Activated CD8-positive, alpha-beta T cell treated with anti-CD3 and anti-CD28 coated beads, Interleukin-2, amount 10 ng/mL, durations not matched to agents 7 days and 5 days (primary cell): ENCODE data around the gene MTFR1L. TPM values are rescaled to one million over a fixed set of nuclear protein-coding genes. Genes with fewer than 3 reads are reported as not detected.

Source experiments
- ATAC-seq: fragments of 150-1000 bp; cut with Tn5 transposase; one replicate; pipeline ENCODE4 v1.10.0; 2021; ENCODE audit warnings: moderate library complexity
- CTCF ChIA-PET: fragments of 350-600 bp; sonication (Branson Sonifier 250); formaldehyde crosslinking; loops from one replicate; lab custom pipeline; 2021; ENCODE audit warnings: antibody characterized with exemption; lab: Charles Lee
- POLR2A ChIA-PET: fragments of 350-600 bp; sonication (Branson Sonifier 250); formaldehyde crosslinking; loops from one replicate; lab custom pipeline; 2021; ENCODE audit warnings: antibody characterized with exemption; lab: Charles Lee
- DNase-seq: peaks from one replicate; pipeline ENCODE4 v3.0.0-alpha.2; 2020
- H3K27ac Mint-ChIP-seq: one replicate; pipeline ENCODE4 v1.8.0; 2021; ENCODE audit warnings: mild to moderate bottlenecking, mixed read lengths
- H3K27me3 Mint-ChIP-seq: one replicate; pipeline ENCODE4 v1.8.0; 2021; ENCODE audit warnings: low read depth, mixed read lengths
- H3K36me3 Mint-ChIP-seq: one replicate; pipeline ENCODE4 v1.8.0; 2021; ENCODE audit warnings: low read depth, mixed read lengths
- H3K4me1 Mint-ChIP-seq: one replicate; pipeline ENCODE4 v1.8.0; 2021; ENCODE audit warnings: low read depth, mixed read lengths
- H3K4me3 Mint-ChIP-seq: one replicate; pipeline ENCODE4 v1.8.0; 2021; ENCODE audit warnings: mild to moderate bottlenecking, mixed read lengths
- H3K9me3 Mint-ChIP-seq: one replicate; pipeline ENCODE4 v1.8.0; 2022; ENCODE audit warnings: mixed read lengths; ENCODE audit not compliant: insufficient read depth
- total RNA-seq, 2 experiments: library from RNA; stranded (reverse); gene quantifications; one replicate each; pipeline ENCODE4 v1.2.3, GENCODE V29; 2021

Gene MTFR1L
- total RNA-seq, 2 experiments from 2014 or later = 26.2 to 26.7 TPM

DNA sequence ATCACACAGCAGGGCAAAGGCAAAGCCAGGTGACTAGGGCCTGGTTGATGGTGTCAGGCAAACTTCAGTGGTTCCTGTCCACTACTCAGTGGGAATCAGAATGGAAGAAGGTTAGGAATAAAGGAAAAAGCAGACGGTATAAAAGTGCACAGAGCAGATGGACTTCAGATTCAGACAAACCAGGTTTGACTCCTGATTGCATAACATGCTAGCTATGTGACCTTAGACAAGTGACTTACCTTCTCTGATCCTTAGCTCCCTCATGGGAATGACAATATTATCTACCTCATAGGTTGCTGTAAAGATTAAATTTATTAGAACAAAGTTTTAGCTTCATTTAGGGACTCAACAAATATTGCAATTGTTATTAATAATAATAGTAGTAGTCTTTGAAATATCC is 50.9 kb downstream of the MTFR1L start:
- H3K36me3 Mint-ChIP-seq = no peaks in the 10 kb centered on the region
- CTCF ChIA-PET = interaction anchor here (1.1 kb wide), 1 partner anchor 8 kb away, joined by 3 read pairs; no protein-coding TSS in a partner anchor
- POLR2A ChIA-PET = no interaction called here
- no peak overlapping the region for H3K27ac Mint-ChIP-seq
- DNase-seq (no peak), ATAC-seq (no peak)
- H3K27me3 Mint-ChIP-seq = no peaks in the 10 kb centered on the region
- no peaks in the 10 kb centered on the region for H3K9me3 Mint-ChIP-seq
- H3K4me3 Mint-ChIP-seq = no peak overlapping the region
- H3K4me1 Mint-ChIP-seq = peaks cover 8% of the 10 kb centered on the region

DNA sequence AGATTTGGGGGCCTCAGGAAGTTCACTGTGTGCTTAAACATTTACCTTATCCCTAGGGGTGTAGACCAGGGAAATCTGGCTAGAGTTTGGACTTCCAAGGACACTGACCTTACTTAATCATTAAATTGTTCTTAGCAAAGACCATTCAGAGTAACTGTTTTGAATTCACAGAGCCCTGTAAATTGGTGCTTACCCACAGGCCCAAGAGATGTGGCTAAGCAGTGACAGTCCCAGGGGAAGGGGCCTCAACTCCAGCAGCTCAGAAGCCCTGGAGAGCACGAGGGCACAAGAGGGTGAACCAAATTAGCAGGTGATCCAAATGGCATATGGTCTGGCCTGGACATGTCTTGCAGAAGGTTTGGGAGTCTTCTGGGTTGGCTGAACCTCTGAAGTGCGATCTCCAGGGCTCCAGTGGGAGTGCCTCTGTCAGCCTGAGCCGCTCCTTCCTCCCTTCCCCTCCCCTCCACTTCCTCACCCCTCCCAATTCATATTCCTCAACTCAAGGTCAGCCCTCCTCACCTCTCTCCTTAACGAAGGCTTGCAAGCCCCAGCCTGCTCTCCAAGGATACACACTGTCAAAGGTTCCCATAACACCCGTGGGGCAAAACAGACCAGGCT is 51.4 kb downstream of the MTFR1L start:
- Mint-ChIP-seq H3K9me3 (no peaks in the 10 kb centered on the region), H3K4me3 (no peak overlapping the region), H3K36me3 (no peaks in the 10 kb centered on the region), H3K27ac (no peak overlapping the region), H3K27me3 (peaks cover 3% of the 10 kb centered on the region), H3K4me1 (peaks cover 11% of the 10 kb centered on the region)
- ATAC-seq = no peak
- CTCF ChIA-PET = interaction anchor here (0.6 to 1.1 kb wide), 2 partner anchors 9 to 24 kb away, joined by 3 read pairs; no protein-coding TSS in a partner anchor
- POLR2A ChIA-PET = no interaction called here
- DNase-seq = no peak

DNA sequence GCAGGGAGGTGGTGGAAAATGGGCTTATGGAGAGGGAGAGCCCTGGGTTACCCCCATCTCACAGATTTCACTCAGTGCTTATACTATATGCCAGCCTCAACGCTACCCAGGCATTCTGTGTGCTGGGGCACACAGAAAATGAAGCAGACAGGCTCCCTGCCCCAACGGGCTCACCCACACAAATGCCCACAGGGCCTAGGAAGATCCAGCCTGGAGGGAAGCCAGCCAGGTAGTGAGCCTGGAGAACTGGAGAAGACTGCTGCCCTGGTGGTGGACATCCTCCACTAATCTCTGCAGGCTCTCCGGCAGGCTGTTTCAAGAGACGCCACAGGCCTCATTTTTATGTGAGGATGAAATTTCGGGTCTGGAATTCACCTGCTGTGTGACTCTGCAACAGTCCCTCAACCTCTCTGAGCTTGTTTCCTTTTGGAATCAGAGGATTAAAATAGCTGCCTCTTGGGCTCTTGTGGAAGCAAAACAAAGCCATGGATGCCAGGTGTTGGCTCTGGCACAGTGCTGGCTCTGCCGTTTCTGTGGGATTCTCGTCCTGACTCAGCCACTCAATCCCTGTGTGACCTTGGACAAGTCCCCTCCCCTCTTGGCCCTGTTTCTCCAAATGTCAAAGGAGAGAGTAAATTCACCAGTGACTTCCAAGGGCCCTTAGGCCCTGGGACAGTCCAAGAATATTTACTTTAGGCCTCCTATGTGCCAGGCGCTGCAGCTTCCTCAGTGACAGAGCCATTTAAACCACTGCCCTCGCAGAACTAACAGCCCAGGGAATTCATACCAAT is 52.1 kb downstream of the MTFR1L start:
- Mint-ChIP-seq H3K36me3 (no peaks in the 10 kb centered on the region), H3K4me3 (no peak overlapping the region), H3K9me3 (no peaks in the 10 kb centered on the region), H3K27me3 (peaks cover 10% of the 10 kb centered on the region), H3K27ac (no peak overlapping the region), H3K4me1 (peaks cover 11% of the 10 kb centered on the region)
- CTCF ChIA-PET = interaction anchor here (0.6 kb wide), 1 partner anchor 24 kb away, joined by 3 read pairs; no protein-coding TSS in a partner anchor
- POLR2A ChIA-PET = no interaction called here
- ATAC-seq = no peak
- DNase-seq = no peak

DNA sequence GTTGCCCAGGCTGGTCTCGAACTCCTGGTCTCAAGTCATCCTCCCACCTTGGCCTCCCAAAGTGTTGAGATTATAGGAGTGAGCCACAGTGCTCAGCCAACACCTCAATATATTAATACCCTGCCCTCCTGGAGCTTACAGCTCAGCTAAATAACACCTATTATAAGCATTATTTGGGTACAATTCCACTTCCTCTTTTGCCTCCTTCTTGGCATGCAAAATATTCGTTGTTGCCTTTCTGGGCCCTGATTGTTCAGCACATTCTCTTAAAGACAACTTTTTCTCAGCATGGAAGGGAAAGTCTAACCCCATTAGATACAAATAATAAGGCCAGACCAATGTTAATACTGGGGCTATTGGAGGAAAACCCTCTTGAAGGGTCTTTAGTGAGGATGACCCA is 53.0 kb downstream of the MTFR1L start:
- no peaks in the 10 kb centered on the region for H3K36me3 Mint-ChIP-seq
- no peaks in the 10 kb centered on the region for H3K9me3 Mint-ChIP-seq
- H3K4me1 Mint-ChIP-seq = peaks cover 11% of the 10 kb centered on the region
- no peak overlapping the region for H3K4me3 Mint-ChIP-seq
- peaks cover 14% of the 10 kb centered on the region for H3K27me3 Mint-ChIP-seq
- CTCF ChIA-PET = no interaction called here
- POLR2A ChIA-PET = no interaction called here
- no peak for ATAC-seq
- H3K27ac Mint-ChIP-seq = no peak overlapping the region
- DNase-seq = no peak

DNA sequence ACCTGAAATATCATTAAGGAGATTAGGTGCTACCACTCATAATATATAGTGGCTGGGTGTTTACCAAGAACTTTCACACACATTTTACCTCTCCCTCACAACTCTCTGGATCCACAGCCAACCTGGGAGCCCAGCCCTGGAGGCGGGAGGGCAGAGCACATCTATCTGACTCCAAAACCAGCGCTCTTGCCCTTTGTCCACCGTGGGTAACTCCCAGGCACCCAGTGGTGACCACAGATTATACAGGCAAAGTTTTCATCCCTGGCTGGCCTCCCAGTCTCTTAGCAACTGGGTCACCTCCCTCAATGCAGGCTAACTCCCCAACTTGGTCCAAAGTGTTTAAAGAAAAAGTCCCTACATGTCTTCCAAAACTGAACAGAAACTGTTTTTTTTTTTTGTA is 53.4 kb downstream of the MTFR1L start:
- DNase-seq (no peak), ATAC-seq (no peak)
- Mint-ChIP-seq H3K9me3 (no peaks in the 10 kb centered on the region), H3K4me1 (peaks cover 11% of the 10 kb centered on the region), H3K27ac (no peak overlapping the region), H3K36me3 (no peaks in the 10 kb centered on the region), H3K4me3 (no peak overlapping the region), H3K27me3 (peaks cover 14% of the 10 kb centered on the region)
- ChIA-PET CTCF (no interaction called here), POLR2A (no interaction called here)

DNA sequence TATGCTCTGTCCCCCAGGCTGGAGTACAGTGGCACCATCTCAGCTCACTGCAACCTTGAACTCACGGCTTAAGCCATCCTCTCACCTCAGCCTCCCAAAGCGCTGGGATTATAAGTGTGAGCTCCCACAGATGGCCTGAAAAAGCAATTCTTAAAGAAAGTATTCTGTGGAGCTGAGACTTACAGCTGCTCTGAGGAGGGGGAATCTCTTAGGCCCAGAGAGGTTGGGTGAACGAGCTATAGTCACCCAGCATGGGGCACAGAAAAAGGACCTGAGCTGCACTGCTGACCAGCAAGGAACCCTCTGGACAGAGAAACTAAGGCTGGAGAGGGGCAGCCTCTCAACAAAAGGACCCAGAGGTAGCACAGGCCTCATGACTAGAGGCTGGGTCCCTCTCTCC is 54.5 kb downstream of the MTFR1L start:
- H3K4me1 Mint-ChIP-seq = peaks cover 11% of the 10 kb centered on the region
- peak overlapping the region; percentile 79 for H3K4me3 Mint-ChIP-seq
- DNase-seq (no peak), ATAC-seq (no peak)
- ChIA-PET POLR2A (no interaction called here), CTCF (interaction anchor here (2.4 kb wide), 1 partner anchor 123 kb away, joined by 13 read pairs; the partner anchor contains the start of gene PAFAH2)
- no peaks in the 10 kb centered on the region for H3K36me3 Mint-ChIP-seq
- peaks cover 14% of the 10 kb centered on the region for H3K27me3 Mint-ChIP-seq
- H3K9me3 Mint-ChIP-seq = no peaks in the 10 kb centered on the region
- no peak overlapping the region for H3K27ac Mint-ChIP-seq

DNA sequence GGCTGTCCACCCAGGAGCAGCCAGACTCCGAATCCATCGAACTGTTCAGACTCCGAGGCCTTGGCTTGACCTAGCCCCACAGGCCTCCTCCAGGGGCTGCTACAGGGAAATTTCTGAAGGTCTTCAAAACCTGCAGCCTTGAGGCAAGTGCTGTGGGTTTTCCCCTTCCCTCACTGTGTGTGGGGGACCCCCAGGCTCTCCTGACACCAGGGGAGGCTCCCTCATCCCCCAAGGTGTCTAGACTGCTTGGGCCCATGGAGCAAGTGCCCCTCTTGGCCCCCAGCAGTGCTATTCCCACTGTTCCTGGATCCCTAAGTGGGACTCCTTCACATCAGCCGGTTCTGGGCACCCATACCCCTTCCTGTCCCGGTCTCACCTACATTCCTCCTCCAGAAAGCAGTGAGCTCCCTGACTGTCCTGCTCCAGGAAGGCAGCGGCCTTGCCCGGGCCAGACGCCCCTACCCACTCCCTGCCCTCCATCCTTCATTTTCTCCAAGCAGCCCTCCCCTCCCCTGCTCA is 54.9 kb downstream of the MTFR1L start:
- ChIA-PET POLR2A (interaction anchor here (1.3 kb wide), 2 partner anchors 21 to 53 kb away, joined by 3 to 5 read pairs; no protein-coding TSS in a partner anchor), CTCF (interaction anchor here (2.4 to 2.9 kb wide), 2 partner anchors 21 to 123 kb away, joined by 13 to 17 read pairs; partner anchors contain the start of gene PAFAH2)
- ATAC-seq = no peak
- DNase-seq = no peak
- H3K4me3 Mint-ChIP-seq = peak overlapping the region; percentile 79
- H3K36me3 Mint-ChIP-seq = no peaks in the 10 kb centered on the region
- H3K27ac Mint-ChIP-seq = peak overlapping the region; percentile 60
- H3K27me3 Mint-ChIP-seq = peaks cover 14% of the 10 kb centered on the region
- H3K9me3 Mint-ChIP-seq = no peaks in the 10 kb centered on the region
- peaks cover 11% of the 10 kb centered on the region for H3K4me1 Mint-ChIP-seq

DNA sequence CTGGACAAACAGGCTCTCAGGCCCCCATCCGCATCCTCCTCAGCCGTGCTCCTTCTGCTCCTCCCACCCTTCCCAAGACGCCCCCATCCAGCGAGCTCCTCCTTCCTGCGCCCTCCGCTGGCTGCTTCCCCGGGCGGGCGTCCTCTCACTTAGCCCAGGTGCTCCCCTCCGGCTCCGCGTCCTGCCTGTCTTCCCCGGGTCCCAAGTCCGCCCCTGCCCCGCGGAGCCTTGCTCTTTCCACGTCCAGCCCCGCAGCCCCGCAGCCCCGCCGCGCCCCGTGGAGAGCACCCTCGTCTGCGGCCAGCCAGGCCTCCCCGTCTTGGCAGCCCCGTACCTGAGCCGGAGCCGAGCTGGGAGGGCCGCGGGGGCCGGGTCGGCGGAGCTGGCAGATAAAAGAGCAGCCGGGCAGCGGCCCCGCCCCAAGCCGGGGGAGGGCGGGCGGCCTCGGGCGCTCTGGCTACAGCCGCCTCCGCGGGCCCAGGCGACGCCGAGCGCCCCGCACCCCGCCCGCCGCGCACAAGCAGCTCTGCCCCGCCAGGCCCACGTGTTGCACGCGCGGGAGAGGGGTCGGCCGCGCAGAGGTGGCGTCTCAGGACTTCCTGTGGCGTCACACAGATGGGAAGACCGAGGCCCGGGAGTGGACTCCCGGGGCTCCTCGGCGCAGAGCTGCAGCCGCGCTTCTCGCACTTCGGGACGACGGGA is 55.6 kb downstream of the MTFR1L start, which contains the start of gene PAQR7:
Gene PAQR7 (minus strand): TSS at position 555 of the 702 bp plus-strand sequence. CDS start 11,869 bp downstream, outside the sequence.
- Mint-ChIP-seq H3K36me3 (no peaks in the 10 kb centered on the region), H3K27ac (peak within 1 kb of the TSS; percentile 60), H3K4me3 (peak within 1 kb of the TSS; percentile 79), H3K9me3 (no peaks in the 10 kb centered on the region), H3K4me1 (peaks cover 11% of the 10 kb centered on the region), H3K27me3 (peaks cover 14% of the 10 kb centered on the region)
- ChIA-PET POLR2A (interaction anchor here (1.3 kb wide), 2 partner anchors 20 to 54 kb away, joined by 3 to 5 read pairs; no protein-coding TSS in a partner anchor), CTCF (interaction anchor here (2.4 to 2.9 kb wide), 2 partner anchors 20 to 122 kb away, joined by 13 to 17 read pairs; partner anchors contain the start of gene PAFAH2)
- peak; percentile 64 for DNase-seq
- peak; percentile 93 for ATAC-seq

DNA sequence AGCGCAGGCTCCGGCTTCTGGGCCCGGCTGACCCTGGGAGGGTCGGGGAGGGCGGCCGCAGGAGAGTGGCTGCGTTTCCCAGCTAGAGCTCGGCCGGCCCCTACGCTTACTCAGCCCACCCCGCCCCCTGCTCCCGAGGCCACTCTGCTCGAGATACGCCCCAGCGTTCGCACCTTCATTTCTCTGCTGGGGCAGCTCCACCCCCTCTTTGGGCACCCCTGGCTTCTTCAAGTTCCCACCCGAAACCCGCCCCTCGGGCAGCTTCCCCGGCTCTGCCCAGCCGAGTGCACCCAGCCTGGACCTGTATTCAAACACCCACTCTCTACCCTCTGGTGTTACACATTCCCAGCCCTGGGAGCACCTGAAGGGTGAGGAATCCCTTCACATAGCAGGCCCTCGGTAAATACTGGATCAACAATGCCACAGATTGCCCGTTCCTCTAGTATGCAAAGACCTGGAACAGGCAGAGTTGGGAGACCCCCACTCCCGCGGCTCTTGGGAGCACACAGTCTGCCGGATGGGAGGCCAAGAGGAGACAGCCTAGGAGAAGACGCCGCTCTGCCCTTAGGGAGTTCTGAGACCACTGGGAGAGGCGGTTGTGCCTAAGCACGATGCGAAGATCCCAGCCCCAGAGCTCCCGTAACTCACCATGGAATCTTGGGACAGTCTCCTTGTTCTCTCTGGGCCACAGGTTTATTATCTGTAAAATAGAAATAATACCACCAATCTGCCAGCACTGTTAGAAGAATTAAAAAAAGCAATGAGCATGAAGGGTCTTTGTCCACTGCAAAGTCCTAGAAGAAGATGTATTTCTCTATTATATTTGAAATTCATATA is 56.3 kb downstream of the MTFR1L start:
- no peak overlapping the region for H3K27ac Mint-ChIP-seq

DNA sequence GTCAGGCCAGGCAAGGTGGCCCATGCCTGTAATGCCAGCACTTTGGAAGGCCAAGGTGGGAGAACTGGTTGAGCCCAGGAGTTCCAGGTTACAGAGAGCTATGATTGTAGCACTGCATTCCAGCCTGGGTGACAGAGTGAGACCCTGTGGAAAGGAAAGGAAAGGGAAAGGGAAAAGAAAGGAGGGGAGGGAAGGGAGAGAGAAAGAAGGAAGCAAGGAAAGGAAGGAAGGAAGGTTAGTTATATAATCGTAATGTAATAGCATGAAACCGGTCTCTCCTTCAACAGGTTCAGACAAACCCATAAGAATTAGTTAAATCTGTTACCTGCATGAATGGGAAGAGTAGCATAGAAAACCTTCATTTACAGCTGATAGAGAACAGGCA is 56.9 kb downstream of the MTFR1L start:
- no peak overlapping the region for H3K4me3 Mint-ChIP-seq
- DNase-seq (no peak), ATAC-seq (no peak)
- peaks cover 14% of the 10 kb centered on the region for H3K27me3 Mint-ChIP-seq
- CTCF ChIA-PET = interaction anchor here (2.9 kb wide), 1 partner anchor 19 kb away, joined by 17 read pairs; no protein-coding TSS in a partner anchor
- no peak overlapping the region for H3K27ac Mint-ChIP-seq
- POLR2A ChIA-PET = no interaction called here
- peaks cover 11% of the 10 kb centered on the region for H3K4me1 Mint-ChIP-seq
- no peaks in the 10 kb centered on the region for H3K9me3 Mint-ChIP-seq
- no peaks in the 10 kb centered on the region for H3K36me3 Mint-ChIP-seq

More for the DNA sequence above, 56.3 kb downstream of the MTFR1L start:
- Mint-ChIP-seq H3K4me3 (peak overlapping the region; percentile 67), H3K4me1 (peaks cover 11% of the 10 kb centered on the region), H3K27me3 (peaks cover 14% of the 10 kb centered on the region), H3K36me3 (no peaks in the 10 kb centered on the region), H3K9me3 (no peaks in the 10 kb centered on the region)
- ChIA-PET CTCF (interaction anchor here (2.4 to 2.9 kb wide), 2 partner anchors 20 to 122 kb away, joined by 13 to 17 read pairs; partner anchors contain the start of gene PAFAH2), POLR2A (interaction anchor here (1.3 kb wide), 2 partner anchors 20 to 55 kb away, joined by 3 to 5 read pairs; no protein-coding TSS in a partner anchor)
- peak; percentile 34 for DNase-seq
- ATAC-seq = peak; percentile 28
